Activated T-cell treated with anti-CD3 and anti-CD28 coated beads, Interleukin-2, amount 50 U/mL, for 24 hours (primary cell): ENCODE data around the gene SRSF5.
A peak's percentile ranks its signal among the peaks of the same experiment; 100 is the strongest.

ENCODE experiments used
- DNase-seq: peaks from one replicate; pipeline ENCODE4 v3.0.0-alpha.2; 2020
- H3K27ac Mint-ChIP-seq: 2 replicates; pipeline ENCODE4 v1.8.0; 2020; ENCODE audit warnings: mild to moderate bottlenecking, mixed read lengths
- H3K27me3 Mint-ChIP-seq: 2 replicates; pipeline ENCODE4 v1.8.0; 2020; ENCODE audit warnings: mixed read lengths
- H3K36me3 Mint-ChIP-seq: 2 replicates; pipeline ENCODE4 v1.8.0; 2020; ENCODE audit warnings: low read depth, mixed read lengths
- H3K4me1 Mint-ChIP-seq: 2 replicates; pipeline ENCODE4 v1.8.0; 2020; ENCODE audit warnings: low read depth, mixed read lengths
- H3K4me3 Mint-ChIP-seq: 2 replicates; pipeline ENCODE4 v1.8.0; 2020; ENCODE audit warnings: mild to moderate bottlenecking, moderate library complexity, mixed read lengths
- H3K9me3 Mint-ChIP-seq: 2 replicates; pipeline ENCODE4 v1.8.0; 2020; ENCODE audit warnings: mixed read lengths

Gene SRSF5

DNA sequence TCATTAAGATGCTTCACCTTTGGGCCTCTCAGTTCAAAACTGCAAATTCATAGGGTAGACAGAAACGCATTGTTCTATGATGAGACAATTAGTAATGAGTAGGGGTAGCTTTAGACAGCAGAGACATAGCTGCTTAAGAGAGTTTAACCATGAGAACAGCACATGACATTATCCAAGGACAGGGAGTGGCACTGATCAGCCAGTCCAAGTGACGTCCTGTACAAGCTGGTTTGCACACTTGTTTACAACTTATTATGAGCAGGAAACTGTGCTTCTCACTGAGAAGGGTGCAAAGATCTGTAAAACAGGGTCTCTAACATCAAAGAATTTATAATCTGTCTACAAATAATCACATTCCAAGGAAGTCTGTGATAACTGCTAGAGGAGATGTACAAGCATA is 11.2 kb upstream of the SRSF5 start:
- Mint-ChIP-seq H3K36me3 (no peaks in the 10 kb centered on the region), H3K4me3 (no peak overlapping the region), H3K27ac (peak overlapping the region; percentile 49), H3K27me3 (no peaks in the 10 kb centered on the region), H3K4me1 (peaks cover 12% of the 10 kb centered on the region), H3K9me3 (no peaks in the 10 kb centered on the region)
- DNase-seq, result no peak

DNA sequence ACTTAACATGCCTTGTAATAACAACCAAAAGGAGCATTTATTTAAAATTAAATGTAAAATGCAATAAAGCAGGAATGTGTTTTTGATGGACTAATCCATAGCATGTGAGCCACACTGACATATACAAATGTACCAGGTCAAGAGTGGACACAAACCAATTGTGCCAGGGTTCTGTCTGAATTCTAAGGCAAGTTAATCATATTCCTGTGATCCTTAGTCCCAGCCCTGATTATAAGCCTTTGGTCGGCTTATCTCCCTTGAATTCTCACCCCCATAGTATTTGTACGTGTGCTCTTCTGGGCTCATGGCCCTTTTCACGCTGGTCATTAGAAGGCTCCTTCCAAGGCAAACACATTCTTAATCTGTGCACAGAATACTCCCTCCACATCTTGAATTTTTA is 10.6 kb upstream of the SRSF5 start:
- H3K27me3 Mint-ChIP-seq, result no peaks in the 10 kb centered on the region
- DNase-seq, result no peak
- no peaks in the 10 kb centered on the region for H3K9me3 Mint-ChIP-seq

GRCh38 chr14:69760810-69761209 is 6.1 kb upstream of the SRSF5 start:
- Mint-ChIP-seq H3K27me3 (no peaks in the 10 kb centered on the region), H3K9me3 (peaks cover 3% of the 10 kb centered on the region), H3K4me3 (no peak overlapping the region), H3K27ac (no peak overlapping the region), H3K36me3 (peaks cover 3% of the 10 kb centered on the region), H3K4me1 (peaks cover 42% of the 10 kb centered on the region)
- DNase-seq, result no peak

More for the DNA sequence above, 10.6 kb upstream of the SRSF5 start:
- Mint-ChIP-seq H3K4me1 (peaks cover 15% of the 10 kb centered on the region), H3K27ac (no peak overlapping the region), H3K36me3 (no peaks in the 10 kb centered on the region), H3K4me3 (no peak overlapping the region)

GRCh38 chr14:69763761-69764510 is 3.0 kb upstream of the SRSF5 start:
- peak; percentile 46 for DNase-seq
- peaks cover 62% of the 10 kb centered on the region for H3K4me1 Mint-ChIP-seq
- peak overlapping the region; percentile 94 for H3K27ac Mint-ChIP-seq
- peaks cover 29% of the 10 kb centered on the region for H3K36me3 Mint-ChIP-seq
- peak overlapping the region; percentile 16 for H3K4me3 Mint-ChIP-seq
- no peaks in the 10 kb centered on the region for H3K27me3 Mint-ChIP-seq
- peaks cover 3% of the 10 kb centered on the region for H3K9me3 Mint-ChIP-seq

GRCh38 chr14:69767369-69767999 is 542 bp downstream of the SRSF5 start:
- Mint-ChIP-seq H3K27ac (peak overlapping the region; percentile 100), H3K4me3 (peak overlapping the region; percentile 100), H3K4me1 (peaks cover 77% of the 10 kb centered on the region), H3K9me3 (peaks cover 3% of the 10 kb centered on the region), H3K36me3 (peaks cover 64% of the 10 kb centered on the region), H3K27me3 (no peaks in the 10 kb centered on the region)
- DNase-seq, result peak; percentile 95

GRCh38 chr14:69768873-69769272 is 1.9 kb downstream of the SRSF5 start:
- H3K4me1 Mint-ChIP-seq, result peaks cover 77% of the 10 kb centered on the region
- H3K4me3 Mint-ChIP-seq, result peak overlapping the region; percentile 100
- no peak for DNase-seq
- peak overlapping the region; percentile 100 for H3K27ac Mint-ChIP-seq
- H3K36me3 Mint-ChIP-seq, result peaks cover 78% of the 10 kb centered on the region
- no peaks in the 10 kb centered on the region for H3K27me3 Mint-ChIP-seq
- peaks cover 3% of the 10 kb centered on the region for H3K9me3 Mint-ChIP-seq

- Mint-ChIP-seq H3K9me3 (no peaks in the 10 kb centered on the region), H3K27ac (peak overlapping the region; percentile 88), H3K36me3 (peaks cover 83% of the 10 kb centered on the region), H3K4me1 (peaks cover 74% of the 10 kb centered on the region), H3K27me3 (no peaks in the 10 kb centered on the region), H3K4me3 (peak overlapping the region; percentile 100)
- DNase-seq, result no peak
Measured at GRCh38 chr14:69769623-69770022, 2.7 kb downstream of the SRSF5 start.

GRCh38 chr14:69770559-69770958 is 3.6 kb downstream of the SRSF5 start:
- H3K9me3 Mint-ChIP-seq, result no peaks in the 10 kb centered on the region
- no peaks in the 10 kb centered on the region for H3K27me3 Mint-ChIP-seq
- peak overlapping the region; percentile 100 for H3K4me3 Mint-ChIP-seq
- DNase-seq, result no peak
- peaks cover 92% of the 10 kb centered on the region for H3K36me3 Mint-ChIP-seq
- H3K4me1 Mint-ChIP-seq, result peaks cover 77% of the 10 kb centered on the region
- peak overlapping the region; percentile 88 for H3K27ac Mint-ChIP-seq

DNA sequence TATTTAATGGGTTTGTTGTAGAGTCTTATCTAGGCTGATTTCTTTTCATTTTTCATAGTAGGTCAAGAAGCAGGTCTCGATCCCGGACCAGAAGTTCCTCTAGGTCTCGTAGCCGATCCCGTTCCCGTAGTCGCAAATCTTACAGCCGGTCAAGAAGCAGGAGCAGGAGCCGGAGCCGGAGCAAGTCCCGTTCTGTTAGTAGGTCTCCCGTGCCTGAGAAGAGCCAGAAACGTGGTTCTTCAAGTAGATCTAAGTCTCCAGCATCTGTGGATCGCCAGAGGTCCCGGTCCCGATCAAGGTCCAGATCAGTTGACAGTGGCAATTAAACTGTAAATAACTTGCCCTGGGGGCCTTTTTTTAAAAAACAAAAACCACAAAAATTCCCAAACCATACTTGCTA is 4.2 kb downstream of the SRSF5 start:
- Mint-ChIP-seq H3K4me1 (peaks cover 78% of the 10 kb centered on the region), H3K36me3 (peaks cover 98% of the 10 kb centered on the region), H3K9me3 (no peaks in the 10 kb centered on the region), H3K27ac (peak overlapping the region; percentile 88), H3K27me3 (no peaks in the 10 kb centered on the region), H3K4me3 (peak overlapping the region; percentile 100)
- DNase-seq, result no peak

DNA sequence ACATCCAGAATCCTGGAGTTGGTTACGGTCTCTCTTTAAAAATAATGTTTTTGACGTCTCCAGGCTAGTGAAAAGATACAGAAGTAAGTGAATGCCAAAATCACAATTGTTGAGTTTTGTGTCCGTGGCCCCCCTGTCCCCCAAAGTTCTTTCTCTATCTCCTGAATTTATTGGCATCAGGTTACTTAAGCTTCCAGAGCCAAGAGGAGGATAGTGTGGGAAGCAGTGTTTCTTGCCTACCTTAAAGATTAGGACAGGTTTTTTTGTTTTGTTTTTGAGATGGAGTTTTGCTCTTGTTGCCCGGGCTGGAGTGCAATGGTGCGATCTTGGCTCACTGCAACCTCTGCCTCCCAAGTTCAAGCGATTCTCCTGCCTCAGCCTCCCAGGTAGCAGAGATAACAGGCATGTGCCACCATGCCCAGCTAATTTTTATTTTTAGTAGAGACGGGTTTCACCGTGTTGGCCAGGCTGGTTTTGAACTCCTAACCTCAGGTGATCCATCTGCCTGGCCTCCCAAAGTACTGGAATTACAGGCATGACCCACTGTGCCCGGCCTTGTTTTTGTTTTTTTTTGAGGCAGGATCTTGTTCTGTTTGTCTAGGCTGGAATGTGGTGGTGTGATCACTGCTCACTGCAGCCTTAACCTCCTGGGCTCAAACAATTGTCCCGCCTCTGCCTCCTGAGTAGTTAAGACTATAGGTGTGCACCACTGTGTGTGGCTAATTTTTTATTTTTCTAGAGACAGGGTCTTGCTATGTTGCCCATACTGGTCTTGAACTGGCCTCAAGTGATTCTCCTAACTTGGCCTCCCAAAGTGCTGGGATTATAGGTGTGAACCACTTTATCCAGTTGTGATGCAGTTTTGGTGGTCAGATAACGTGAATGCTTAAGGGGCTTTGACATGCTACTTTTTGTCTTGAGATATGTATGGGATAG is 5.4 kb downstream of the SRSF5 start:
- Mint-ChIP-seq H3K36me3 (peaks cover 100% of the 10 kb centered on the region), H3K27me3 (no peaks in the 10 kb centered on the region), H3K4me1 (peaks cover 84% of the 10 kb centered on the region), H3K4me3 (peak overlapping the region; percentile 6), H3K9me3 (no peaks in the 10 kb centered on the region), H3K27ac (peak overlapping the region; percentile 76)
- no peak for DNase-seq

- no peak overlapping the region for H3K4me3 Mint-ChIP-seq
- no peaks in the 10 kb centered on the region for H3K27me3 Mint-ChIP-seq
- DNase-seq, result no peak
- no peaks in the 10 kb centered on the region for H3K9me3 Mint-ChIP-seq
- peaks cover 85% of the 10 kb centered on the region for H3K4me1 Mint-ChIP-seq
- H3K36me3 Mint-ChIP-seq, result peaks cover 100% of the 10 kb centered on the region
- peak overlapping the region; percentile 63 for H3K27ac Mint-ChIP-seq
Measured at GRCh38 chr14:69773571-69774276, 6.8 kb downstream of the SRSF5 start.

GRCh38 chr14:69775012-69775411 is 8.1 kb downstream of the SRSF5 start:
- Mint-ChIP-seq H3K9me3 (no peaks in the 10 kb centered on the region), H3K4me3 (no peak overlapping the region), H3K27me3 (no peaks in the 10 kb centered on the region), H3K4me1 (peaks cover 79% of the 10 kb centered on the region), H3K27ac (peak overlapping the region; percentile 55), H3K36me3 (peaks cover 97% of the 10 kb centered on the region)
- no peak for DNase-seq

GRCh38 chr14:69776875-69777453 is 10.0 kb downstream of the SRSF5 start:
- Mint-ChIP-seq H3K27ac (peak overlapping the region; percentile 65), H3K36me3 (peaks cover 95% of the 10 kb centered on the region), H3K27me3 (no peaks in the 10 kb centered on the region), H3K4me1 (peaks cover 72% of the 10 kb centered on the region), H3K4me3 (no peak overlapping the region), H3K9me3 (no peaks in the 10 kb centered on the region)
- no peak for DNase-seq

GRCh38 chr14:69779088-69779487 is 12.1 kb downstream of the SRSF5 start:
- Mint-ChIP-seq H3K4me1 (peaks cover 54% of the 10 kb centered on the region), H3K9me3 (no peaks in the 10 kb centered on the region)

More at GRCh38 chr14:69779088-69779487, 12.1 kb downstream of the SRSF5 start:
- DNase-seq, result no peak
- no peaks in the 10 kb centered on the region for H3K27me3 Mint-ChIP-seq
- peaks cover 78% of the 10 kb centered on the region for H3K36me3 Mint-ChIP-seq
- peak overlapping the region; percentile 47 for H3K27ac Mint-ChIP-seq
- H3K4me3 Mint-ChIP-seq, result no peak overlapping the region
